HEK293T (cell line): ENCODE data around the gene HTRA2.
A peak's percentile ranks its signal among the peaks of the same experiment; 100 is the strongest.

Source experiments
- BHLHE40 ChIP-seq: fragments of 450-650 bp; IDR thresholded peaks from 2 replicates; pipeline ENCODE4 v1.6.1; 2016; ENCODE audit warnings: mild to moderate bottlenecking, moderate library complexity, borderline replicate concordance
- CTBP1 ChIP-seq: fragments of 450-650 bp; IDR thresholded peaks from 2 replicates; pipeline ENCODE4 v1.6.1; 2016; ENCODE audit warnings: borderline replicate concordance
- FOXA1 ChIP-seq: fragments of 450-650 bp; IDR thresholded peaks from 2 replicates; pipeline ENCODE4 v1.6.1; 2016; ENCODE audit warnings: mild to moderate bottlenecking
- FOXK2 ChIP-seq: fragments of 450-650 bp; IDR thresholded peaks from 2 replicates; pipeline ENCODE4 v1.6.1; 2016; ENCODE audit warnings: mild to moderate bottlenecking
- FOXM1 ChIP-seq: fragments of 450-650 bp; IDR thresholded peaks from 2 replicates; pipeline ENCODE4 v1.6.1; 2017; ENCODE audit warnings: mild to moderate bottlenecking, borderline replicate concordance
- HDGF ChIP-seq: fragments of 450-650 bp; IDR thresholded peaks from 2 replicates; pipeline ENCODE4 v1.6.1; 2017; ENCODE audit warnings: antibody characterized with exemption, borderline replicate concordance
- LEF1 ChIP-seq: fragments of 450-650 bp; IDR thresholded peaks from 2 replicates; pipeline ENCODE4 v1.6.1; 2017; ENCODE audit warnings: mild to moderate bottlenecking, borderline replicate concordance
- NFRKB ChIP-seq: fragments of 450-650 bp; IDR thresholded peaks from 2 replicates; pipeline ENCODE4 v1.6.1; 2016; ENCODE audit warnings: mild to moderate bottlenecking, moderate library complexity
- SP1 ChIP-seq: fragments of 450-650 bp; IDR thresholded peaks from 2 replicates; pipeline ENCODE4 v1.6.1; 2017
- SUZ12 ChIP-seq: fragments of 450-650 bp; IDR thresholded peaks from 2 replicates; pipeline ENCODE4 v1.6.1; 2016; ENCODE audit warnings: mild to moderate bottlenecking
- TARDBP ChIP-seq: fragments of 450-650 bp; IDR thresholded peaks from 2 replicates; pipeline ENCODE4 v1.6.1; 2016
- ZNF384 ChIP-seq: fragments of 450-650 bp; IDR thresholded peaks from 2 replicates; pipeline ENCODE4 v1.6.1; 2016
- TF ChIP-seq, protein P1 (sequence below): fragments of 450-650 bp; IDR thresholded peaks from 2 replicates; pipeline ENCODE4 v1.6.1; 2016

DNA sequence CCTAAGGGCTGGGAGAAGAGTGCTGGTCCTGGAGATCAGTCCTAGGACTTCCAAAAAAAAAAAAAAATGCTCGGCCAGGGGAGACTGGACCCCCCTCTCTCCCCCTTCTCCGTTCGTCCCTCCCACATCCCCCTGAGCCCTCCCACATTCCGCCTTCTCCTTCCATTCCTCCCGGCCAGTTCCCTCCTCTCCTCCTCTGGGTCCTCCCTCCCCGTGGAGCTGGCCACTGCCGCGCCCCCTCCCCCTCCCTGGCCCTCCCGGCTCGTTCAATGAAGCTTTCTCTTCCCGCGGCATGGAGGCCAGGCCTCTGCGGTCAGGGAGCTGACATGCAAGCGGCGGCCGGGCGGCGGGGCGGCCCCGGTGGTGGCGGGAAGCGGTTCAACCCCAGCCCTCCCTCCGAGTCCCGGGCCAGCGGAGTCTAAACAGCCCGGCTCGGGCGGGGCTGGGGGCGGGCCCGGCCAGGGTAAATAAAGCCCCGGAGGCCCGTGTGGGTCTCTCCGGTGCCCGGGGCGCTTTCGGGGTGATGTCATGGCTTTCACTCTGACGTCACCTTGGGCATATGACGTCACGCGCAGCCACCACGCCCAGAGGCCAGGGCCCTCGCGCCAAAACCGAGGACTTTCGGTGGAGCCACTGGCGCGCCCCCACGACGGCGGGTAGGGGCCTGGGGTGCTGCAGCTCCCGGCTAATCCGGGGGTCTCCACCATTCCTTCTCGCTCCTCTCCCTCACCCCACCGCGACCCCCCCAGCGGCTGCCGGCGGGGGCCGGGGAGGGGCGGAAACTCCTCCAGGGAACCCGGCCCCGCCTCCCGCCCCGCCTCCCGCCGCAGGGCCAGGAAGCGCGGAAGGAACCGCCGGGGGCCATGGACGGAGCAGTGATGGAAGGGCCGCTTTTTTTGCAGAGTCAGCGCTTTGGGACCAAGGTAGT lies 24.4 kb downstream of the HTRA2 start, which contains the start of the genes DOK1 and LOXL3:
- TF ChIP-seq SP1 (no peak), HDGF (no peak), BHLHE40 (no peak), FOXA1 (no peak), TARDBP (peak; percentile 89; the same call in 1 of the 2 replicates), FOXM1 (peak; percentile 21; the same call in 1 of the 2 replicates), FOXK2 (no peak), ZNF384 (no peak; the same call in 1 of the 2 replicates), LEF1 (no peak; the same call in 1 of the 2 replicates), NFRKB (no peak), SUZ12 (no peak), CTBP1 (no peak)
- TF ChIP-seq, protein P1, sequence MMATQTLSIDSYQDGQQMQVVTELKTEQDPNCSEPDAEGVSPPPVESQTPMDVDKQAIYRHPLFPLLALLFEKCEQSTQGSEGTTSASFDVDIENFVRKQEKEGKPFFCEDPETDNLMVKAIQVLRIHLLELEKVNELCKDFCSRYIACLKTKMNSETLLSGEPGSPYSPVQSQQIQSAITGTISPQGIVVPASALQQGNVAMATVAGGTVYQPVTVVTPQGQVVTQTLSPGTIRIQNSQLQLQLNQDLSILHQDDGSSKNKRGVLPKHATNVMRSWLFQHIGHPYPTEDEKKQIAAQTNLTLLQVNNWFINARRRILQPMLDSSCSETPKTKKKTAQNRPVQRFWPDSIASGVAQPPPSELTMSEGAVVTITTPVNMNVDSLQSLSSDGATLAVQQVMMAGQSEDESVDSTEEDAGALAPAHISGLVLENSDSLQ: no peak
